ENCODE data around the gene NOD2.

NOD2 gene

GRCh38 chr16:50671644-50672260, 21.7 kb upstream of the NOD2 start:
- FAIRE-seq, result no peak

- no peak for FAIRE-seq
Observed at GRCh38 chr16:50673496-50674275, 19.7 kb upstream of the NOD2 start.

- FAIRE-seq, result no peak
Observed at GRCh38 chr16:50674831-50675230, 18.6 kb upstream of the NOD2 start.

DNA sequence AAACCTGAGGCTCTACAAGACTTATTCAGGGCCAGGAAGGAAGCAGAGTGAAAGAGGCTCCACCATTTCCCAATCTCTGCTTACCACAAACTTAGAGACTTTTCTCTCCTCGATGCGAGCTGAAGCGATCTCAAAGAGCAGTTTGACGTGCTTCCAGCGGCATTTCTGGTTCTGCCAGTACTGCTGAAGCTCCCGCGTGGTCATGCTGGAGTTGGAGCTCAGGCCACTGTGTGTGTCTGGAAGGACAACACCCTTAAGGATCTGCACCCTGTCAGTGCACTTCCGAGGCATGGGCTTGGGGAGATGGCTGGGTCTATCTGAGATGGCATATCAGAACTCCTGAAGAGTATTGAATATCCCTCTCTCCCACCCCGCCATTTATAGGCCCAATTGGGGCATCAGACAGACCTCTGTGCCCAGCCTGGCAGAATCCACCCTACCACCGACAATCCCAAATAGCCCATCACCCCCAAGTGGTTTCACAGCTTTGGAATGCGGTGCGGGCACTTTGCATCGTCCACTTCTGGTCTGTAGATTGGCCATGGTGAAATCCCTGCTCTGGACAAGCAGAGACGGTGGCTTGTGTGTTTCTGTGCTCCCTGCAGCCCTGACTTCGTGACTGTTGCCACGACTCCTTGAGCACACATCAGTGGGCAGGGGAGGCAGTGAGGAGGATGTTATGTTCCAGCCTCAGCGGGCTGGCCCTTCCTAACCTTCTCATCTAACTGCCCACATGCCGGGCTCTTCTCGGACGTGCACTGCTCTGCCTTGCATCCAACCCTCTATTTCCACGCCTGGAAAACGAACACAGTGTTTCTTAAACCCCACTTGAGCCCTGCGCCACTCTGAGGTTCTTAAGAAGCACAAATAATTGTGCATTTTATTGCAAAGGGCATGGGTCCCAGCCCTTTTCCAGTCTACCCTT, 17.5 kb upstream of the NOD2 start:
- no peak for FAIRE-seq

GRCh38 chr16:50676684-50677225, 16.7 kb upstream of the NOD2 start:
- FAIRE-seq, result no peak

- FAIRE-seq, result no peak
Observed at GRCh38 chr16:50677351-50677750, 16.1 kb upstream of the NOD2 start.

GRCh38 chr16:50678531-50678930, 14.9 kb upstream of the NOD2 start:
- no peak for FAIRE-seq

- no peak for FAIRE-seq
Observed at GRCh38 chr16:50679266-50679665, 14.1 kb upstream of the NOD2 start.

- no peak for FAIRE-seq
Observed at GRCh38 chr16:50679676-50680555, 13.5 kb upstream of the NOD2 start.

GRCh38 chr16:50680556-50680893, 12.9 kb upstream of the NOD2 start:
- no peak for FAIRE-seq

- no peak for FAIRE-seq
Observed at GRCh38 chr16:50681021-50681885, 12.2 kb upstream of the NOD2 start, which contains the start of gene SNX20. Gene SNX20 (minus strand): TSS chr16:50681312. CDS start chr16:50677526, 3,786 bp downstream.

GRCh38 chr16:50683689-50684374, 9.6 kb upstream of the NOD2 start:
- no peak for FAIRE-seq

GRCh38 chr16:50684823-50685461, 8.5 kb upstream of the NOD2 start:
- no peak for FAIRE-seq

- FAIRE-seq, result no peak
Observed at GRCh38 chr16:50685462-50686063, 7.8 kb upstream of the NOD2 start.

DNA sequence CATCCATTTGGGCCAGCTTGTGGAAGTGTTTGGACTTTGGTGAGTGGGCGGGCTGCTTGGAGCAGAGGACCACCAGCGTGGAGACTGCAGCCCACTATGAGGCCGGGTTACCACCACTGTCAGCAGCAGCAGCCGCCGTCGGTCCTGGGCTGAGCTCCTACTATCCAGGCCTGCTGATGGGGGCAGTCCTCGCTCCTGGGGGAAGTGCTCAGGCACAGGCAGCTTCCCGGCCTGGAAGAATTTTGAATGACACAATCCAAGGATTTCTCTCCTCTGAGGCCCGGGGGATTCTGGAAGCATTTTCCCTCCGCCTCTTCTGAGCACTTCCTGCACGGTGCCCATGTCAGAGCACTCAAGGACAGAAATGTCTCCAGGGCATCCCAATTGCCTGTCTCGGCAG, 5.3 kb upstream of the NOD2 start:
- FAIRE-seq, result no peak

DNA sequence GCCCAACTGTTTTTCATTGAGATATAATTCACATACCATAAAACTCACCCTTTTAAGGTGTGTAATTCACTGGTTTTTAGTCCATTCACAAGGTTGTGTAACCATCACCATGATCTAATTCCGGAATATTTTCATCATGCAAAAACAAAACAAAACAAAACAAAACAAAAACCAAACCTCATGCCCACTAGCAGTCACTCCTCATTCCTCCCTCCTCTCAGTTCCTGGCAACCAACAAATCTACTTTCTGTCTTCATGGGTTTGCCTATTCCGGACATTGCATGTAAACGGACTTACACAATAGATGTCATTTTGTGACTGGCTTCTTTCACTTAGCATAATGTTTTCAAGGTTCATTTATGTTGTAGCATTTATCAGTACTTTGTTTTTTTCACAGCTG, 4.5 kb upstream of the NOD2 start:
- FAIRE-seq, result no peak

DNA sequence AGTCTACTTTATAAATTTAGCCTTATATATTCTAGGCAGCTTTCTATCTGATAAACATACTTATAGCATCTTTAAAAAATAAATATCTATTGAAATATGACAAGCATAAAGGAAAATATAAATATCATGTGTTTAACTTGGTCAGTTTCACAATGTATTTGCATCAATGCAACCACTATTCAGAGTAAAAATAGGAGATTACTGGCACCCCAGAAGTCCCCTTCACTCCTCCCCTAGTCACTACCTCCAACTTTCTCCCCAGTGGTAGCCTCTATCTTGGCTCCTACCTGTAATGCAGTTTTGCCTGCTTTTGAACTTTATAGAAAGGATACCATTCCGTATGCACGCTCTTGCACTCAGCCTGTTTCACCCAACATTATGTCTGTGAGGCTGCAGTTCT, 3.2 kb upstream of the NOD2 start:
- no peak for FAIRE-seq

DNA sequence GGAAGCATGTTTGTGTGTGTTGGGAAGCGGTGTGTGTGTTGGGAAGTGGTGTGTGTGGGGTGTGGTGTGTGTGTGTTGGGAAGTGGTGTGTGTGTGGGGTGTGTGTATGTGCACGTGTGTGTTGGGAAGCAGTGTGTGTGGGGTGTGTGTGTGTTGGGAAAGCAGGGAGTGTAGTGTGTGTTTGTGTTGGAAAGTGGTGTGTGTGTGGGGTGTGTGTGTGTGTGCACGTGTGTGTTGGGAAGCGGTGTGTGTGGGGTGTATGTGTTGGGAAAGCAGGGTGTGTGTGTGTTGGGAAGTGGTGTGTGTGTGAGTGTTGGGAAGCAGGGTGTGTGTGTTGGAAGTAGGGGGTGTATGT, 785 bp upstream of the NOD2 start:
- FAIRE-seq, result no peak

- no peak for FAIRE-seq
Observed at GRCh38 chr16:50694206-50694605, 800 bp downstream of the NOD2 start.

All from endometrium (tissue), 2 donors.